Measurements from ENCODE around the gene UBTD2. TPM values are rescaled to one million over a fixed set of nuclear protein-coding genes. Genes with fewer than 3 reads are reported as not detected.

UBTD2 gene
- total and polyA plus RNA-seq, 8 donors, result 16.2 to 114 (median 93.2) TPM

GRCh38 chr5:172194985-172195774, 88.4 kb downstream of the UBTD2 start:
- TF ChIP-seq, protein P1, sequence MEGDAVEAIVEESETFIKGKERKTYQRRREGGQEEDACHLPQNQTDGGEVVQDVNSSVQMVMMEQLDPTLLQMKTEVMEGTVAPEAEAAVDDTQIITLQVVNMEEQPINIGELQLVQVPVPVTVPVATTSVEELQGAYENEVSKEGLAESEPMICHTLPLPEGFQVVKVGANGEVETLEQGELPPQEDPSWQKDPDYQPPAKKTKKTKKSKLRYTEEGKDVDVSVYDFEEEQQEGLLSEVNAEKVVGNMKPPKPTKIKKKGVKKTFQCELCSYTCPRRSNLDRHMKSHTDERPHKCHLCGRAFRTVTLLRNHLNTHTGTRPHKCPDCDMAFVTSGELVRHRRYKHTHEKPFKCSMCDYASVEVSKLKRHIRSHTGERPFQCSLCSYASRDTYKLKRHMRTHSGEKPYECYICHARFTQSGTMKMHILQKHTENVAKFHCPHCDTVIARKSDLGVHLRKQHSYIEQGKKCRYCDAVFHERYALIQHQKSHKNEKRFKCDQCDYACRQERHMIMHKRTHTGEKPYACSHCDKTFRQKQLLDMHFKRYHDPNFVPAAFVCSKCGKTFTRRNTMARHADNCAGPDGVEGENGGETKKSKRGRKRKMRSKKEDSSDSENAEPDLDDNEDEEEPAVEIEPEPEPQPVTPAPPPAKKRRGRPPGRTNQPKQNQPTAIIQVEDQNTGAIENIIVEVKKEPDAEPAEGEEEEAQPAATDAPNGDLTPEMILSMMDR (IDR thresholded peaks at IDR 0.05), result no peak
- no peaks in the 10 kb centered on the region for H3K27me3 ChIP-seq
- intact Hi-C loops (cut with DNase I), result no loop called here
- H3K4me3 ChIP-seq, result no peak overlapping the region
- ATAC-seq (no peak), DNase-seq (no peak)
- peaks cover 0 to 2% of the 10 kb centered on the region in 2 donors for H3K4me1 ChIP-seq
- H3K27ac ChIP-seq, result no peak overlapping the region
- H3K9me3 ChIP-seq, result no peaks in the 10 kb centered on the region
- no peaks in the 10 kb centered on the region for H3K36me3 ChIP-seq

DNA sequence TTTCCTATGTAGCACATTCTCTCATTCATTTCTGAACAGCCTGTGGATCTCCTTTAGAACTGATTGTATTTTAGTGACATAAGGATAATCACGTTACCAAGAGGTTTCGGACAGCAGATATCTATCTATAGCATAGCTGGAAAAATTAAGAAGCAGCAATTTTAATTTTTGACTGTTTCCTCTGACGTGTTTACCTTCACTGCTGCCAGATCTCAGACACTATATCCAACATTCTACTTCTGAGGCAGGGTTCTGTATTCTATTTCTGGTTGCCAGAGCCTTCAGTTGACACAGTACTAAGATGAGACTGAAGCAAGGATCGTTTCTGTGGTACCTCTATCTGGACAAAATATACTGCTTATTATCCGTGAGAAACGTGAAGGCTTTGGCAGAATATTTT, 89.7 kb downstream of the UBTD2 start, which contains the start of gene EFCAB9:
TSS of gene EFCAB9 (plus strand) at position 301 of the 400 bp plus-strand sequence. CDS start at position 302, 1 bp downstream.
- Histone ChIP-seq H3K9me3 (no peaks in the 10 kb centered on the region), H3K4me1 (peaks cover 0 to under 1% of the 10 kb centered on the region in 2 donors), H3K27me3 (no peaks in the 10 kb centered on the region), H3K4me3 (no peak within 1 kb of the TSS), H3K27ac (no peak within 1 kb of the TSS), H3K36me3 (no peaks in the 10 kb centered on the region)
- intact Hi-C loops (cut with DNase I), result no loop called here
- TF ChIP-seq, protein P1 (IDR thresholded peaks at IDR 0.05), result no peak
- ATAC-seq (no peak), DNase-seq (no peak)

- TF ChIP-seq, protein P1 (IDR thresholded peaks at IDR 0.05), result no peak
- H3K4me3 ChIP-seq, result no peak overlapping the region
- no peaks in the 10 kb centered on the region for H3K27me3 ChIP-seq
- no peak for ATAC-seq
- H3K9me3 ChIP-seq, result no peaks in the 10 kb centered on the region
- H3K36me3 ChIP-seq, result no peaks in the 10 kb centered on the region
- peaks cover 11 to 27% of the 10 kb centered on the region in 2 donors for H3K4me1 ChIP-seq
- H3K27ac ChIP-seq, result no peak overlapping the region
- intact Hi-C loops (cut with DNase I), result loop anchor here (5.0 to 10.0 kb wide), 2 partner anchors 75 to 82 kb away; no protein-coding TSS in a partner anchor
- no peak for DNase-seq
These were observed 93.8 kb downstream of the UBTD2 start for GRCh38 chr5:172189693-172190296.

DNA sequence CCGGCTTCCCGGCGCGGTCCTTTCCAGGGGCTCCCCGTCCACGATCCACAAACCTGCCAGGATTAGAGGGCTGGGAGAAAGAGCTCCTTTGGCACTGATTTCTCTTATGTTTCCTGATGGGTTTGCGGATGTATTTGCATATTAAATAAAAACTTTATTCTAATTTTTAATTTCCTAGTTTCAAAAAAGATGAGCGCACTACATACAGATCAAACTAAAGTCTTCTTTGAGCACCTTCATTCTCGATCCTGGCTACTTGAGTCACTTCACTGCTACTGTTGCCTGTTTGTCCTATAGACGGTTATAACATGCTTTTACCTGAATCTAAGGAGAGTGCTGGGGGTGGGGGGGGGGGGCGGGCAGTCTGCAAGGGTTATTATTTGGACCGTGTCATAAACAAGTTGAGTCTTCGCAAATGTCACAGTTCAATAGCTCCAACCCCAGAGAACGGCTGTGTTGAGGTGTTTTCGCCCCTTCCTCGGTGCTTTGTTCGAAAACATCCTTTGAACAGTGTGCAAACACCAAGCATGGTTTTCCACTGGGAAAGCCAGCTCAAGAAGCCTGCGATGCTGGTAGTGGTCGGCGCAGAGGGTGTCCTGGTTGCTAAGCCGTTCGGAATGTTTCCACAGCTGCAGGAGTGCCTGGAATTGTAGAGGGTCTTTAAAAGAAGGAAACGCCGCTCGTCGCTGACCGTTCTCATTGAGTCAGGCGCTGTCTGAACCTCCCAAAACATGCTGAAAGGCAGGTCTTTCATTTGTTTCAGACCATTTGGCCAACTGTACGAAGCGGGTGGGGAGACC, 94.5 kb downstream of the UBTD2 start:
- Histone ChIP-seq H3K4me1 (peaks cover 11 to 34% of the 10 kb centered on the region in 2 donors), H3K9me3 (no peaks in the 10 kb centered on the region), H3K27ac (peak overlapping the region in 1 of 2 donors; percentile 99), H3K4me3 (peak overlapping the region in 1 of 2 donors; percentile 96), H3K27me3 (no peaks in the 10 kb centered on the region), H3K36me3 (no peaks in the 10 kb centered on the region)
- no peak for ATAC-seq
- TF ChIP-seq, protein P1 (IDR thresholded peaks at IDR 0.05), result no peak
- DNase-seq, result no peak
- intact Hi-C loops (cut with DNase I), result loop anchor here (5.0 to 10.0 kb wide), 2 partner anchors 74 to 82 kb away; no protein-coding TSS in a partner anchor

All from left lung (tissue), 10 donors.